ENCODE data around the gene CYB561. TPM values are rescaled to one million over a fixed set of nuclear protein-coding genes. Genes with fewer than 3 reads are reported as not detected.

Gene CYB561
- total RNA-seq, 1 experiment from 2014 or later = 20.7 TPM

DNA sequence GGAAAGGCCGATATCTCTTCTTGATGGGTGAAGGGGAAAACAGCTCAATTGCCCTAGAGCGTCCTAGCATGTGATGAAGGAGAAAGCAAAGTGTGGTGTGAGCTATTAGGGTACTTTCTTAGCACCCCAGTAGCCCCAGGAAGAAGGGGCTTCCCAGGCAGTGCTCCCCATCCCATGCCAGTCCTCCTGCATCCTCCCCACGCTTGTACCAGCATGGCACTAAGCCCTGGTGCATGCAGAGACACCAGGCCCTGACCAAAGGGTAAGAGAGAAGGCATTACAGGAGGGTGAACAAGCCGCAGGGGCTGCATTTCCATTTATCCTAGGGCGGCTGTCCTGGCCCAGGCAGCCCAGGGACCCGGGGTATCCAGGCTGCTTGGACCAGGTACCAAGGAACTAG lies 3.1 kb downstream of the CYB561 start:
- H2BK120ac ChIP-seq (ENCODE audit: low read depth, low read length, poor library complexity, severe bottlenecking) = no peak overlapping the region
- H3K36me3 Mint-ChIP-seq (ENCODE audit: insufficient read depth in 1 of 3, low read depth in 3 of 3) = peaks cover 0 to 2% (median 0%) of the 10 kb centered on the region in 3 experiments; a peak in 2 of 7 replicates
- H2AK5ac ChIP-seq (ENCODE audit: insufficient read length, low read length) = no peak overlapping the region
- H3K9me3 ChIP-seq (ENCODE audit: control insufficient read depth, low read depth, low read length) = no peaks in the 10 kb centered on the region
- no peak overlapping the region for H2BK15ac ChIP-seq (ENCODE audit: low read depth, low read length)
- no CpG with 5 or more reads among the region's 6 CpGs for WGBS (ENCODE audit: extremely low coverage, insufficient read length, low lambda C conversion rate)
- H3T11ph ChIP-seq (ENCODE audit: low read length) = no peak overlapping the region
- no peak for DNase-seq
- peaks cover 14% of the 10 kb centered on the region for H3K27me3 Mint-ChIP-seq (ENCODE audit: low read depth)
- H3K9ac ChIP-seq (ENCODE audit: extremely low read depth, insufficient read length, low read length) = no peak overlapping the region
- H3K23ac ChIP-seq (ENCODE audit: insufficient read length, low read depth, low read length) = no peak overlapping the region
- H4K91ac ChIP-seq (ENCODE audit: insufficient read length, low read depth, low read length) = no peak overlapping the region
- H3K23me2 ChIP-seq (ENCODE audit: insufficient read length, low read depth, low read length, poor library complexity, severe bottlenecking) = peaks cover 14% of the 10 kb centered on the region
- H4K5ac ChIP-seq (ENCODE audit: insufficient read length, low read depth, low read length) = no peak overlapping the region
- no peak overlapping the region for H3K4me3 Mint-ChIP-seq
- TF ChIP-seq, protein P1, sequence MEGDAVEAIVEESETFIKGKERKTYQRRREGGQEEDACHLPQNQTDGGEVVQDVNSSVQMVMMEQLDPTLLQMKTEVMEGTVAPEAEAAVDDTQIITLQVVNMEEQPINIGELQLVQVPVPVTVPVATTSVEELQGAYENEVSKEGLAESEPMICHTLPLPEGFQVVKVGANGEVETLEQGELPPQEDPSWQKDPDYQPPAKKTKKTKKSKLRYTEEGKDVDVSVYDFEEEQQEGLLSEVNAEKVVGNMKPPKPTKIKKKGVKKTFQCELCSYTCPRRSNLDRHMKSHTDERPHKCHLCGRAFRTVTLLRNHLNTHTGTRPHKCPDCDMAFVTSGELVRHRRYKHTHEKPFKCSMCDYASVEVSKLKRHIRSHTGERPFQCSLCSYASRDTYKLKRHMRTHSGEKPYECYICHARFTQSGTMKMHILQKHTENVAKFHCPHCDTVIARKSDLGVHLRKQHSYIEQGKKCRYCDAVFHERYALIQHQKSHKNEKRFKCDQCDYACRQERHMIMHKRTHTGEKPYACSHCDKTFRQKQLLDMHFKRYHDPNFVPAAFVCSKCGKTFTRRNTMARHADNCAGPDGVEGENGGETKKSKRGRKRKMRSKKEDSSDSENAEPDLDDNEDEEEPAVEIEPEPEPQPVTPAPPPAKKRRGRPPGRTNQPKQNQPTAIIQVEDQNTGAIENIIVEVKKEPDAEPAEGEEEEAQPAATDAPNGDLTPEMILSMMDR (conservative IDR thresholded peaks at IDR 0.05) = no peak
- peaks cover 24 to 33% of the 10 kb centered on the region in 2 experiments for H3K4me1 Mint-ChIP-seq
- no peak overlapping the region for H4K8ac ChIP-seq (replicated peaks; ENCODE audit: insufficient read length, low read depth, low read length)
- no peak overlapping the region for H2BK20ac ChIP-seq (ENCODE audit: low read depth, low read length, poor library complexity, severe bottlenecking)
- H3K79me2 ChIP-seq (ENCODE audit: insufficient read depth, low read length) = no peaks in the 10 kb centered on the region
- H3K27ac Mint-ChIP-seq = no peak overlapping the region
- no peak overlapping the region for H3K4ac ChIP-seq (ENCODE audit: low read depth, low read length)
- H4K20me1 ChIP-seq (ENCODE audit: control insufficient read depth, insufficient read depth, insufficient read length) = peaks cover 4% of the 10 kb centered on the region
- H3K79me1 ChIP-seq (ENCODE audit: insufficient read depth, low read depth, low read length, poor library complexity, severe bottlenecking) = no peaks in the 10 kb centered on the region
- no peak overlapping the region for H2AFZ ChIP-seq (ENCODE audit: low read length)
- no peak overlapping the region for H3K56ac ChIP-seq (ENCODE audit: insufficient read length, low read depth, low read length)
- H3K4me2 ChIP-seq (ENCODE audit: insufficient read depth, insufficient read length, low read length) = no peak overlapping the region
- H3K18ac ChIP-seq (ENCODE audit: insufficient read length, low read depth, low read length) = no peak overlapping the region
- no peak overlapping the region for H2BK12ac ChIP-seq (ENCODE audit: insufficient read length, low read depth, low read length)
- H2BK5ac ChIP-seq (ENCODE audit: insufficient read length, low read length) = no peak overlapping the region
- H3K4me1 ChIP-seq (ENCODE audit: insufficient read depth, low read length) = peaks cover 2% of the 10 kb centered on the region; the same call in 1 of the 2 replicates
- no peaks in the 10 kb centered on the region; a peak in 1 of 5 replicates for H3K9me3 Mint-ChIP-seq
- H3K27me3 ChIP-seq (ENCODE audit: insufficient read depth, low read length) = no peaks in the 10 kb centered on the region; the same call in 1 of the 2 replicates
- no peak overlapping the region for H3K27ac ChIP-seq (ENCODE audit: insufficient read length, low read depth, low read length)
- no peak overlapping the region for H3K14ac ChIP-seq (ENCODE audit: insufficient read depth, low read length)

Data from H9 (cell line).